ENCODE results near the gene SLC2A13. TPM values are rescaled to one million over a fixed set of nuclear protein-coding genes. Genes with fewer than 3 reads are reported as not detected.

The SLC2A13 gene
- total RNA-seq, 1 donor from 2014 or later, result 15.8 TPM

DNA sequence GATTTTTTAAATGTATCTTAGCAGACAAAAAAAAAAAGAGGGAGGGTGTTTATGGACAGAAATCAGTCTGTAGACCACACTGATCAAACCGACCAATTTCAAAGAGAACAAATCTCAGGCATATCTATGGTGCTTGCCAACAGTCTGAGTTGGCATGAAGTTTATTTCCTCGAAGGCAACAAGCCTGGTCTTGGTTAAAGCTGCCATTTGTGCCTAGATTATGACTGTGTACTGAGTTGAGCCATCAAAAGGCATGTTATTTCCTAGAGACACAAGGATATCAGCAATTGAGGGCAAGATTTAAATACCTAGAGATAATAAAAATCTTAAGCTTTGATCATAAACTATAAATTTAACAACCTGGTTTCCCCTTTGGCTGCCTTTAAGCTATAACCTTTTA, 119.2 kb downstream of the SLC2A13 start:
- Mint-ChIP-seq H3K4me3 (ENCODE audit: unreplicated experiment) (no peak overlapping the region), H3K36me3 (ENCODE audit: low read depth, unreplicated experiment) (no peaks in the 10 kb centered on the region), H3K4me1 (ENCODE audit: unreplicated experiment) (no peaks in the 10 kb centered on the region), H3K27ac (ENCODE audit: unreplicated experiment) (no peak overlapping the region), H3K27me3 (ENCODE audit: unreplicated experiment) (no peaks in the 10 kb centered on the region), H3K9me3 (ENCODE audit: unreplicated experiment) (no peaks in the 10 kb centered on the region)
- DNase-seq (ENCODE audit: low spot score), result no peak
- TF ChIP-seq, protein P1, sequence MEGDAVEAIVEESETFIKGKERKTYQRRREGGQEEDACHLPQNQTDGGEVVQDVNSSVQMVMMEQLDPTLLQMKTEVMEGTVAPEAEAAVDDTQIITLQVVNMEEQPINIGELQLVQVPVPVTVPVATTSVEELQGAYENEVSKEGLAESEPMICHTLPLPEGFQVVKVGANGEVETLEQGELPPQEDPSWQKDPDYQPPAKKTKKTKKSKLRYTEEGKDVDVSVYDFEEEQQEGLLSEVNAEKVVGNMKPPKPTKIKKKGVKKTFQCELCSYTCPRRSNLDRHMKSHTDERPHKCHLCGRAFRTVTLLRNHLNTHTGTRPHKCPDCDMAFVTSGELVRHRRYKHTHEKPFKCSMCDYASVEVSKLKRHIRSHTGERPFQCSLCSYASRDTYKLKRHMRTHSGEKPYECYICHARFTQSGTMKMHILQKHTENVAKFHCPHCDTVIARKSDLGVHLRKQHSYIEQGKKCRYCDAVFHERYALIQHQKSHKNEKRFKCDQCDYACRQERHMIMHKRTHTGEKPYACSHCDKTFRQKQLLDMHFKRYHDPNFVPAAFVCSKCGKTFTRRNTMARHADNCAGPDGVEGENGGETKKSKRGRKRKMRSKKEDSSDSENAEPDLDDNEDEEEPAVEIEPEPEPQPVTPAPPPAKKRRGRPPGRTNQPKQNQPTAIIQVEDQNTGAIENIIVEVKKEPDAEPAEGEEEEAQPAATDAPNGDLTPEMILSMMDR (IDR thresholded peaks at IDR 0.05; ENCODE audit: unreplicated experiment), result no peak

DNA sequence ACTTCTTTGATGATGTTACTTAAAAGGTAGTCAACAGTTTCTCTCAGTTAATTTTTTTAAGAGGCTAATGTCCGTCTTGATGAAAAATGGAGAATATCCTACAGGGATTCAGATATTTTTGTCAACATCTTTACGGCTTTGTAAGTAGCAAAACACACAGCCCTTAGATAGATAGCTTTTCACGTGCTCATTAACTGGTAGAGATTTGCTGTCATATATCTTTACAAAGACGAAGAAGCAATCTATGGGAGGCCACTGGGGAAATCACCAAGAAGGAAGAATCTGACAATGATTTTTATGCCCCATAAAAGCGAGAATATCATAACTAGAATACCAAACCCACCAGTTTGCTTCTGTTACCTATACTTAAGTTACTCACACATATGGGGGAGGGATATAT, 121.2 kb downstream of the SLC2A13 start:
- H3K27me3 Mint-ChIP-seq (ENCODE audit: unreplicated experiment), result no peaks in the 10 kb centered on the region
- H3K4me1 Mint-ChIP-seq (ENCODE audit: unreplicated experiment), result no peaks in the 10 kb centered on the region
- no peaks in the 10 kb centered on the region for H3K9me3 Mint-ChIP-seq (ENCODE audit: unreplicated experiment)
- H3K27ac Mint-ChIP-seq (ENCODE audit: unreplicated experiment), result no peak overlapping the region
- DNase-seq (ENCODE audit: low spot score), result no peak
- H3K4me3 Mint-ChIP-seq (ENCODE audit: unreplicated experiment), result no peak overlapping the region
- no peaks in the 10 kb centered on the region for H3K36me3 Mint-ChIP-seq (ENCODE audit: low read depth, unreplicated experiment)
- TF ChIP-seq, protein P1 (IDR thresholded peaks at IDR 0.05; ENCODE audit: unreplicated experiment), result no peak

DNA sequence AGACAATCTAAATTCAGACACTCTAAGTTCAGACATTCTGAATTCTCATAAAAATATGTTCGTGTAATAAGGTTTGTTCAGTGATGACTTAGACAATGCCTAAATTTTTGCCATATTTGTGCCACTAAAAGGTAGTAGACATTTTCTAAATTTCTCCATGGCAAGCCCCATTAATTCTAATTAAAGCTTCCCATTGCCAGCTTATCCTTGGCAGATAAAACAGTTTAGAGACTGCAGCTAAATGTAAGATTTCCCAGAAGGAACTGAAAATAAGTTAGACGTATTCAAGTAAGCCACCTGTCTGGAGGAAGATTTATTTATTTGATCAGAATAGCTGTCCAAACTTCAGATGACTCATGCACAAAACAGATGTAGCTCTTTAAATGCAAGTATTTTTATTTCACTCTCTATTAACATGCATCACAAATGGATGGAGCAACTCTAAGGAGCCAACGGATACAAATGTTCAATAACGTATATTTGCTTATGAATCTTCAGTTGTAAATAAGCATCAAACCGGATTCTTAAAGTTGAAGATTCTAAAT, 130.4 kb downstream of the SLC2A13 start:
- Mint-ChIP-seq H3K4me3 (ENCODE audit: unreplicated experiment) (no peak overlapping the region), H3K36me3 (ENCODE audit: low read depth, unreplicated experiment) (peaks cover 4% of the 10 kb centered on the region), H3K9me3 (ENCODE audit: unreplicated experiment) (no peaks in the 10 kb centered on the region), H3K27me3 (ENCODE audit: unreplicated experiment) (no peaks in the 10 kb centered on the region), H3K27ac (ENCODE audit: unreplicated experiment) (no peak overlapping the region), H3K4me1 (ENCODE audit: unreplicated experiment) (no peaks in the 10 kb centered on the region)
- no peak for DNase-seq (ENCODE audit: low spot score)
- TF ChIP-seq, protein P1 (IDR thresholded peaks at IDR 0.05; ENCODE audit: unreplicated experiment), result no peak

DNA sequence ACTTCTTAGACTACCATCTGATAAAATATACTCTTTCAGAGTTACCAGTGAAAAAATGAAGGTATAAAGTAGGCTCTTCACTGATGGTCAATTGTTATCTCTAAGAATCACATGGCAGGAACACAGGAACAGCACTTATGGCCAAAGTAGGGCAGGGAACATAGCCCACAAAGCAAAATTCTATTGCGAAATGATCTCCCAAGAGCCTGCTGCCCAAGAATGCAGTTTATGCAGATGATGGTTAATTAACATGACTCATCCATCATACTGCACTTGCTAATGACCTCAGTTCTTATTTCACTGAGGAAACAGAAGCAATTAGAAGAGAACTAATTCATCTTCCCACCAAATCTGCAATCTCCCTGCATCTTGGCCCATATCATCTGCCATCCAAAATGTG, 133.8 kb downstream of the SLC2A13 start:
- H3K36me3 Mint-ChIP-seq (ENCODE audit: low read depth, unreplicated experiment), result peaks cover 9% of the 10 kb centered on the region
- H3K27me3 Mint-ChIP-seq (ENCODE audit: unreplicated experiment), result no peaks in the 10 kb centered on the region
- DNase-seq (ENCODE audit: low spot score), result no peak
- H3K4me1 Mint-ChIP-seq (ENCODE audit: unreplicated experiment), result no peaks in the 10 kb centered on the region
- H3K9me3 Mint-ChIP-seq (ENCODE audit: unreplicated experiment), result no peaks in the 10 kb centered on the region
- H3K4me3 Mint-ChIP-seq (ENCODE audit: unreplicated experiment), result no peak overlapping the region
- TF ChIP-seq, protein P1 (IDR thresholded peaks at IDR 0.05; ENCODE audit: unreplicated experiment), result no peak
- no peak overlapping the region for H3K27ac Mint-ChIP-seq (ENCODE audit: unreplicated experiment)

DNA sequence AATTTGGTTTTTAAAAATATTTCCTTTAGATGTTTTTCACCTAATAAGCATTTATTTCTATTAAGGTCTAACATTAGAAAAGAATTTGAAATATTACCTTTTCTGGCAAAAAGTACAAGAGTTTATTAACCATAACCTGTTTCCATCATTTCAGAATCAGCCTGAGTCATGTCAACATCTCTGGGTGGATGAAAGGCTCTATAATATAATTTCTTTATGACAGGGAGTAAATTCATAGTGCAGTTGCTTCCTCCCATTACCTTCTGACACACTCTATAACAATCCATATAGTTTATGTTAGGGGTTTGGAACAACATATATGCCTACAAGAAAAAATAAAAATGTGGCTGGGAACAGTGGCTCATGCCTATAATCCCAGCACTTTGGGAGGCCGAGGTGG, 134.5 kb downstream of the SLC2A13 start:
- H3K36me3 Mint-ChIP-seq (ENCODE audit: low read depth, unreplicated experiment), result peaks cover 9% of the 10 kb centered on the region
- TF ChIP-seq, protein P1 (IDR thresholded peaks at IDR 0.05; ENCODE audit: unreplicated experiment), result no peak
- H3K27me3 Mint-ChIP-seq (ENCODE audit: unreplicated experiment), result no peaks in the 10 kb centered on the region
- no peaks in the 10 kb centered on the region for H3K4me1 Mint-ChIP-seq (ENCODE audit: unreplicated experiment)
- H3K4me3 Mint-ChIP-seq (ENCODE audit: unreplicated experiment), result no peak overlapping the region
- H3K9me3 Mint-ChIP-seq (ENCODE audit: unreplicated experiment), result no peaks in the 10 kb centered on the region
- H3K27ac Mint-ChIP-seq (ENCODE audit: unreplicated experiment), result no peak overlapping the region
- no peak for DNase-seq (ENCODE audit: low spot score)

Data from endothelial cell (in vitro differentiated cells).